Activated CD8-positive, alpha-beta T cell treated with anti-CD3 and anti-CD28 coated beads for 36 hours (primary cell): ENCODE data around the gene ARHGAP35. TPM values are rescaled to one million over a fixed set of nuclear protein-coding genes. Genes with fewer than 3 reads are reported as not detected.
"Not testable (repeated sequence)": the region's sequence is repeated elsewhere in the genome, so short reads cannot be mapped to it uniquely, and the experiment has no call there.

Experiments
- ATAC-seq: fragments of 200-7000 bp; cut with Tn5 transposase; one replicate; pipeline ENCODE4 v1.10.0; 2021; ENCODE audit warnings: mild to moderate bottlenecking, moderate library complexity
- CTCF ChIA-PET: fragments of 350-600 bp; sonication (Branson Sonifier 250); formaldehyde crosslinking; loops from one replicate; lab custom pipeline; 2021; ENCODE audit warnings: antibody characterized with exemption; lab: Charles Lee
- POLR2A ChIA-PET: fragments of 350-600 bp; sonication (Branson Sonifier 250); formaldehyde crosslinking; loops from one replicate; lab custom pipeline; 2021; ENCODE audit warnings: antibody characterized with exemption; lab: Charles Lee
- DNase-seq: peaks from one replicate; pipeline ENCODE4 v3.0.0-alpha.2; 2020
- H3K27ac Mint-ChIP-seq: one replicate; pipeline ENCODE4 v1.8.0; 2021; ENCODE audit warnings: mild to moderate bottlenecking, mixed read lengths
- H3K27me3 Mint-ChIP-seq: one replicate; pipeline ENCODE4 v1.8.0; 2021; ENCODE audit warnings: mixed read lengths
- H3K36me3 Mint-ChIP-seq: one replicate; pipeline ENCODE4 v1.8.0; 2021; ENCODE audit warnings: low read depth, mixed read lengths
- H3K4me1 Mint-ChIP-seq: one replicate; pipeline ENCODE4 v1.8.0; 2021; ENCODE audit warnings: low read depth, mixed read lengths
- H3K4me3 Mint-ChIP-seq: one replicate; pipeline ENCODE4 v1.8.0; 2021; ENCODE audit warnings: mild to moderate bottlenecking, moderate library complexity, mixed read lengths
- H3K9me3 Mint-ChIP-seq: one replicate; pipeline ENCODE4 v1.8.0; 2021; ENCODE audit warnings: mixed read lengths
- CTCF ChIP-seq: fragments of 200-600 bp; IDR thresholded peaks from one replicate; pipeline ENCODE4 v1.8.0; 2022; ENCODE audit warnings: antibody characterized with exemption, mild to moderate bottlenecking
- intact Hi-C: fragments of 100-400 bp; cut with micrococcal nuclease; formaldehyde crosslinking; loops from one replicate; pipeline ENCODE4 v1.10.0; 2022
- total RNA-seq, 2 experiments: library from RNA; stranded (reverse); gene quantifications; one replicate each; pipeline ENCODE4 v1.2.3, GENCODE V29; 2021

ARHGAP35 gene
- total RNA-seq, 2 experiments from 2014 or later: 15.0 to 16.4 TPM

GRCh38 chr19:46863818-46864629 lies 3.2 kb downstream of the ARHGAP35 start:
- Mint-ChIP-seq H3K4me3 (no peak overlapping the region), H3K36me3 (peaks cover 11% of the 10 kb centered on the region), H3K27me3 (no peaks in the 10 kb centered on the region), H3K9me3 (no peaks in the 10 kb centered on the region), H3K27ac (no peak overlapping the region), H3K4me1 (peaks cover 38% of the 10 kb centered on the region)
- ChIA-PET CTCF (interaction anchor here (0.6 to 1.7 kb wide), 3 partner anchors 97 to 149 kb away, joined by 3 to 5 read pairs (median 3); no protein-coding TSS in a partner anchor), POLR2A (interaction anchor here (1.1 to 1.7 kb wide), 2 partner anchors 24 to 91 kb away, joined by 3 to 4 read pairs; no protein-coding TSS in a partner anchor)
- ATAC-seq: no peak
- no peak for DNase-seq
- no peak for TF ChIP-seq CTCF
- intact Hi-C loops: no loop called here

GRCh38 chr19:46866407-46867136 lies 5.8 kb downstream of the ARHGAP35 start:
- Mint-ChIP-seq H3K9me3 (no peaks in the 10 kb centered on the region), H3K27me3 (no peaks in the 10 kb centered on the region), H3K36me3 (peaks cover 7% of the 10 kb centered on the region), H3K4me3 (no peak overlapping the region), H3K27ac (peak overlapping the region; percentile 41), H3K4me1 (peaks cover 33% of the 10 kb centered on the region)
- ATAC-seq: no peak
- intact Hi-C loops: no loop called here
- ChIA-PET CTCF (interaction anchor here (1.1 to 1.5 kb wide), 4 partner anchors 14 to 125 kb away, joined by 3 to 11 read pairs (median 4); no protein-coding TSS in a partner anchor), POLR2A (interaction anchor here (1.7 kb wide), 1 partner anchor 12 kb away, joined by 5 read pairs; no protein-coding TSS in a partner anchor)
- no peak for DNase-seq
- TF ChIP-seq CTCF: no peak

GRCh38 chr19:46867170-46867569 lies 6.4 kb downstream of the ARHGAP35 start:
- intact Hi-C loops: no loop called here

GRCh38 chr19:46868025-46868802 lies 7.4 kb downstream of the ARHGAP35 start:
- CTCF ChIA-PET: interaction anchor here (0.9 to 1.2 kb wide), 4 partner anchors 39 to 151 kb away, joined by 3 read pairs; partner anchors contain the start of gene NPAS1
- no peak for TF ChIP-seq CTCF
- Mint-ChIP-seq H3K36me3 (peaks cover 7% of the 10 kb centered on the region), H3K27ac (peak overlapping the region; percentile 1), H3K9me3 (no peaks in the 10 kb centered on the region), H3K4me1 (peaks cover 37% of the 10 kb centered on the region), H3K4me3 (no peak overlapping the region), H3K27me3 (no peaks in the 10 kb centered on the region)
- intact Hi-C loops: no loop called here
- DNase-seq (no peak), ATAC-seq (no peak)
- POLR2A ChIA-PET: no interaction called here

More at GRCh38 chr19:46867170-46867569, 6.4 kb downstream of the ARHGAP35 start:
- TF ChIP-seq CTCF: no peak
- ATAC-seq (no peak), DNase-seq (no peak)
- ChIA-PET POLR2A (interaction anchor here (1.7 kb wide), 1 partner anchor 11 kb away, joined by 5 read pairs; no protein-coding TSS in a partner anchor), CTCF (interaction anchor here (0.9 to 1.5 kb wide), 3 partner anchors 27 to 124 kb away, joined by 3 to 11 read pairs (median 5); no protein-coding TSS in a partner anchor)
- Mint-ChIP-seq H3K9me3 (no peaks in the 10 kb centered on the region), H3K4me3 (no peak overlapping the region), H3K4me1 (peaks cover 33% of the 10 kb centered on the region), H3K36me3 (peaks cover 7% of the 10 kb centered on the region), H3K27me3 (no peaks in the 10 kb centered on the region), H3K27ac (no peak overlapping the region)

- intact Hi-C loops, H3K4me3 Mint-ChIP-seq, H3K36me3 Mint-ChIP-seq, ATAC-seq, H3K27me3 Mint-ChIP-seq, DNase-seq, CTCF ChIA-PET, H3K9me3 Mint-ChIP-seq, H3K27ac Mint-ChIP-seq: not testable (repeated sequence)
- H3K4me1 Mint-ChIP-seq: peaks cover 24% of the 10 kb centered on the region
- POLR2A ChIA-PET: interaction anchor here (1.5 kb wide), 1 partner anchor 12 kb away, joined by 3 read pairs; no protein-coding TSS in a partner anchor
These were observed 10.4 kb downstream of the ARHGAP35 start for GRCh38 chr19:46871173-46871572.
